ENCODE results near the gene ZNF197. TPM values are rescaled to one million over a fixed set of nuclear protein-coding genes. Genes with fewer than 3 reads are reported as not detected.

The ZNF197 gene
- total RNA-seq, 1 experiment from 2014 or later, result 16.4 TPM

- ATAC-seq, result no peak
- no peak for DNase-seq (ENCODE audit: low spot score)
- peaks cover 16% of the 10 kb centered on the region for H3K27me3 Mint-ChIP-seq (ENCODE audit: low read depth)
- TF ChIP-seq AFF4 (CRISPR knock-in tag; IDR thresholded peaks at IDR 0.05; ENCODE audit: borderline replicate concordance), result no peak
- ChIA-PET CTCF (no interaction called here), POLR2A (no interaction called here)
- H3K27ac Mint-ChIP-seq, result no peak overlapping the region
- no peaks in the 10 kb centered on the region for H3K4me1 Mint-ChIP-seq
- H3K4me3 Mint-ChIP-seq, result no peak overlapping the region
- peaks cover 49% of the 10 kb centered on the region for H3K9me3 Mint-ChIP-seq
- peaks cover 23% of the 10 kb centered on the region for H3K36me3 Mint-ChIP-seq
These were observed 53.8 kb downstream of the ZNF197 start for GRCh38 chr3:44678480-44679116.

GRCh38 chr3:44680921-44681455 lies 56.2 kb downstream of the ZNF197 start:
- H3K36me3 Mint-ChIP-seq, result peaks cover 37% of the 10 kb centered on the region
- peaks cover 48% of the 10 kb centered on the region for H3K9me3 Mint-ChIP-seq
- ATAC-seq (no peak), DNase-seq (ENCODE audit: low spot score) (no peak)
- peaks cover 5% of the 10 kb centered on the region for H3K4me1 Mint-ChIP-seq
- ChIA-PET POLR2A (no interaction called here), CTCF (no interaction called here)
- H3K27ac Mint-ChIP-seq, result no peak overlapping the region
- no peak overlapping the region for H3K4me3 Mint-ChIP-seq
- H3K27me3 Mint-ChIP-seq (ENCODE audit: low read depth), result peaks cover 12% of the 10 kb centered on the region
- TF ChIP-seq TEAD4 (CRISPR knock-in tag; IDR thresholded peaks at IDR 0.05) (no peak), ATF6 (CRISPR knock-in tag; IDR thresholded peaks at IDR 0.05) (no peak), ZNF281 (CRISPR knock-in tag; IDR thresholded peaks at IDR 0.05) (no peak), ATF1 (CRISPR knock-in tag; IDR thresholded peaks at IDR 0.05) (no peak), IRF2 (CRISPR knock-in tag; IDR thresholded peaks at IDR 0.05; ENCODE audit: borderline replicate concordance, low read depth) (no peak), GTF2I (CRISPR knock-in tag; conservative IDR thresholded peaks at IDR 0.05) (no peak), GRHL2 (CRISPR knock-in tag; IDR thresholded peaks at IDR 0.05; ENCODE audit: insufficient replicate concordance, severe bottlenecking) (no peak), ZBTB43 (CRISPR knock-in tag; IDR thresholded peaks at IDR 0.05) (no peak), ZNF425 (CRISPR knock-in tag; conservative IDR thresholded peaks at IDR 0.05) (no peak), CDX4 (CRISPR knock-in tag; IDR thresholded peaks at IDR 0.05; ENCODE audit: borderline replicate concordance) (no peak), ZNF219 (CRISPR knock-in tag; IDR thresholded peaks at IDR 0.05; ENCODE audit: borderline replicate concordance) (no peak), MAX (CRISPR knock-in tag; IDR thresholded peaks at IDR 0.05) (no peak), ETV6 (CRISPR knock-in tag; IDR thresholded peaks at IDR 0.05) (no peak), CTCF (IDR thresholded peaks at IDR 0.05) (no peak), NFE2L1 (CRISPR knock-in tag; IDR thresholded peaks at IDR 0.05) (no peak), ZSCAN18 (CRISPR knock-in tag; IDR thresholded peaks at IDR 0.05) (no peak)

Measured in WTC11 (cell line).